D721Med (cell line): ENCODE data around the gene KCNIP1.

Source experiments
- DNase-seq: peaks from one replicate; pipeline ENCODE4 v3.0.0; 2011; ENCODE audit warnings: low spot score; ENCODE audit not compliant: insufficient read length
- FAIRE-seq: peaks from 2 replicates; lab custom pipeline; 2011; peaks lifted over from hg19 to GRCh38; lab: Jason Lieb, UNC
- CTCF ChIP-seq: IDR thresholded peaks from 2 replicates; pipeline ENCODE4 v1.5.1; 2012; ENCODE audit warnings: mild to moderate bottlenecking, control low read depth; ENCODE audit not compliant: insufficient read depth; ENCODE audit errors: missing control alignments

The KCNIP1 gene

GRCh38 chr5:170562166-170562874, 58.5 kb downstream of the KCNIP1 start:
- no peak for TF ChIP-seq CTCF
- FAIRE-seq (no peak), DNase-seq (no peak)

GRCh38 chr5:170562875-170563228, 59.0 kb downstream of the KCNIP1 start:
- no peak for TF ChIP-seq CTCF
- FAIRE-seq (no peak), DNase-seq (no peak)

- FAIRE-seq (no peak), DNase-seq (no peak)
- TF ChIP-seq CTCF, result no peak
Observed at GRCh38 chr5:170563824-170564567, 60.2 kb downstream of the KCNIP1 start.

DNA sequence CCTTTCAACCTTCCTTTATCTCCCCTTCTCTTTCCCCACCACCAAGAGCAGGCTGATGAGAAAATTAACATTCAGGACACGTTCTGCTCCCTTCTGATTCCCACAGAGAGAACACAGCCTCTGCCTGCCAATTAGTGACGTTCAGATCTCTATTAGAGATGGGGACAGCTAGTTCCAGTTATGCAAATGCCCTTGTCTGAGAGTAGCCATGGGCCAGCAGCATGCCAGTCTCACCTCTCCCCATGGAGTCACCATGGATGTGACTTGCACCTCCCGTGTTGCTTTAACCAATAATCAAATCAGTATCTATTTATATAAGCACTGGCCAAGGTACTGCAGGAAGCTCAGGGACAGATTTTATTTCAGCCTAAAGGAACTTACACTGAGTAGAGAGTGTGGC, 61.3 kb downstream of the KCNIP1 start:
- DNase-seq (no peak), FAIRE-seq (no peak)
- TF ChIP-seq CTCF, result no peak

DNA sequence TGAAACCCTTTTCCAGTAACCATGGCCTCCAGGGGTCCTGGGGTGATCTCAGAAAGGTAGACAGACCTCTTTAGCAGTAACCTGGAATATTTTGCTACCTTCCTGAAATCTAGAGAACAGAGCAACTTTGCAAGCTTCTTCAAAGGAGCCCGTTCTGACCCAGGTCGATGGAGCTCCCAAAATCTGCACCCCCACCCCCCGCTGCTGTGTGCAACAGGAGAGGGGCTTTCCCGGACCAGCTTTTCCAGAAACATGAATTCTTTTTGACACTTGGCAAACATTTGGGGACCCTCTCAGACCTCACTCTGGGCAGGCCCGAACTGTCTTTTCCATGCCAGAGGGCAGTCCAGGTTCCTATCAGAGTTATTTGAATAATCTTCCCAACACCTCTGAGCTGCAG, 65.3 kb downstream of the KCNIP1 start:
- DNase-seq, result no peak
- FAIRE-seq, result no peak
- no peak for TF ChIP-seq CTCF

DNA sequence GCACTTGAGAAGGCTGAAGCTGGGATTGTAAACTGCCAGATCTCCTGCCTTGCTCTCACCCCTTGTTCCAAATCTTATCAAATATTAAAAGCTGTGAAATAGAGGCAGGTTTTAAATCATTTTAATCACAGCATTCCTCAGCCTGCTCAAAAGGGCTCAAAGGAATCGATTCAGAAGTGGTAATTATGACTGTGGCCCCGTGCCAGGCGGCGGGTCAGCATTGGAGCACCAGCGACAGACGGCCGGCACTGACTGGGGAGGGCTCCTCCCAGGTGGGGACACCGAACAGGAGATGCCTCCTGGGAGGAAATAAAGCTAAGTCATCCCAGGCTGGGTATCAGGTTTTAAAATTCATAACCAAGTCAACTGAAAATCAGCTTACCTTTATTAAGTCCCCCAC, 66.7 kb downstream of the KCNIP1 start:
- no peak for TF ChIP-seq CTCF
- FAIRE-seq (no peak), DNase-seq (no peak)

GRCh38 chr5:170571281-170571731, 67.5 kb downstream of the KCNIP1 start:
- FAIRE-seq (no peak), DNase-seq (no peak)
- no peak for TF ChIP-seq CTCF
